ENCODE measurements around the gene FBRS. TPM values are rescaled to one million over a fixed set of nuclear protein-coding genes. Genes with fewer than 3 reads are reported as not detected.

FBRS gene
- total and polyA plus RNA-seq, 2 of the 13 experiments (the other 11 are each of a cell fraction or from before 2014, with no cell fraction given), result 13.7 to 16.2 TPM

GRCh38 chr16:30663820-30664219 is 5.6 kb downstream of the FBRS start:
- peaks cover 45% of the 10 kb centered on the region for H3K79me2 ChIP-seq (ENCODE audit: insufficient read depth, low read length)
- H3K4me2 ChIP-seq (ENCODE audit: low read depth, low read length), result no peak overlapping the region
- POLR2A ChIA-PET, result no interaction called here
- peaks cover 30% of the 10 kb centered on the region; the same call in 1 of the 2 replicates for H4K20me1 ChIP-seq (ENCODE audit: insufficient read depth, low read length)
- intact Hi-C loops (cut with micrococcal nuclease; ENCODE audit: unreplicated experiment), result no loop called here
- CTCF ChIA-PET (ENCODE audit: low intra/inter-chr PET ratio, low total read pairs), result no interaction called here
- FAIRE-seq (no peak), DNase-seq (ENCODE audit: low spot score) (no peak), ATAC-seq (no peak)
- no peaks in the 10 kb centered on the region for H3K9me3 ChIP-seq (ENCODE audit: low read length)
- peaks cover 28% of the 10 kb centered on the region for H3K4me1 ChIP-seq (ENCODE audit: insufficient read depth, low read length)
- H3K4me3 ChIP-seq (replicated peaks in 1 of 3; ENCODE audit: insufficient read depth in 1 of 3, low read depth in 2 of 3, low read length in 3 of 3), result no peak overlapping the region
- no peaks in the 10 kb centered on the region; a peak in 1 of 5 replicates for H3K27me3 ChIP-seq (ENCODE audit: control insufficient read depth in 1 of 2, insufficient read depth in 2 of 2, low read length in 2 of 2)
- no TSS peak for BruUV-seq (replicated peaks)
- WGBS (ENCODE audit: low lambda C conversion rate), result over 99% methylated on average over 9 of the region's 9 CpGs
- H3K27ac ChIP-seq (ENCODE audit: extremely low read length, insufficient read depth, low read length), result no peak overlapping the region
- no peak overlapping the region for H3K9ac ChIP-seq (ENCODE audit: insufficient read depth, low read depth, low read length)
- in situ Hi-C loops (cut with HindIII; ENCODE audit: extremely low pct_ligation_motif_present, low pct_unique_long_range_greater_than_20kb), result loop anchor here (25.0 kb wide), 1 partner anchor 852 kb away; the partner anchor contains the start of genes MAZ, MVP, PAGR1 and PRRT2
- TF ChIP-seq ETV6 (CRISPR knock-in tag; conservative IDR thresholded peaks at IDR 0.05) (no peak), ZSCAN30 (CRISPR knock-in tag; IDR thresholded peaks at IDR 0.05) (no peak), ZSCAN29 (CRISPR knock-in tag; conservative IDR thresholded peaks at IDR 0.05) (no peak), KLF9 (CRISPR knock-in tag; IDR thresholded peaks at IDR 0.05; ENCODE audit: low read depth) (no peak), ZNF431 (CRISPR knock-in tag; IDR thresholded peaks at IDR 0.05; ENCODE audit: borderline replicate concordance, low read depth) (no peak), ZNF335 (CRISPR knock-in tag; IDR thresholded peaks at IDR 0.05) (no peak), ZNF329 (CRISPR knock-in tag; IDR thresholded peaks at IDR 0.05; ENCODE audit: low read depth) (no peak), ZNF280D (CRISPR knock-in tag; IDR thresholded peaks at IDR 0.05) (no peak), ZBTB43 (CRISPR knock-in tag; conservative IDR thresholded peaks at IDR 0.05) (no peak), AKNA (CRISPR knock-in tag; IDR thresholded peaks at IDR 0.05; ENCODE audit: borderline replicate concordance) (no peak), RCOR2 (CRISPR knock-in tag; IDR thresholded peaks at IDR 0.05) (no peak), MTA1 (CRISPR knock-in tag; IDR thresholded peaks at IDR 0.05; ENCODE audit: borderline replicate concordance) (no peak), RAD51 (IDR thresholded peaks at IDR 0.05; ENCODE audit: borderline replicate concordance) (no peak)
- H2AFZ ChIP-seq (ENCODE audit: low read length), result no peak overlapping the region
- peaks cover 59 to 78% of the 10 kb centered on the region in 2 experiments for H3K36me3 ChIP-seq (replicated peaks in 1 of 2; ENCODE audit: control insufficient read depth in 1 of 2, insufficient read depth in 2 of 2, low read length in 2 of 2)
